ENCODE results near the gene CSNK1G1. TPM values are rescaled to one million over a fixed set of nuclear protein-coding genes. Genes with fewer than 3 reads are reported as not detected.

Gene CSNK1G1
- total RNA-seq, 1 experiment from 2014 or later, result 19.6 TPM

DNA sequence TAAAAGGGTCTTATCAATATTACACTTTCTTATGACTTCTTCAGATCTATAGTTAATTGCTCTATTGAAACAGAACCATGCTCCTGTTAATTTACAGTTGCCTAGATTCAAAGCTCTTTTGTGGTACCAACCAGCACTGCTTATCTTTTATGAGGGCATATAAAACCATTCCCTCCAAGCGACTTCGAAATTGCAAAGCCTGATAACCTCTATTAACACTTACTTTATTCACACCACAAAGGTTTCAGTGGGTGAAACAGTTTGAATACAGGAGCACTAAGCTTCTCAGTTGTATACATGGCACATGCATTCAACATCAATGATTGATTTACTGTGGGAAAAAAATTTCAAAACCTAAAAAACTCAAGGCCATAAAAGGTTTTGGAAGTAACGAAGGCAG, 118.3 kb downstream of the CSNK1G1 start:
- TF ChIP-seq, protein P1, sequence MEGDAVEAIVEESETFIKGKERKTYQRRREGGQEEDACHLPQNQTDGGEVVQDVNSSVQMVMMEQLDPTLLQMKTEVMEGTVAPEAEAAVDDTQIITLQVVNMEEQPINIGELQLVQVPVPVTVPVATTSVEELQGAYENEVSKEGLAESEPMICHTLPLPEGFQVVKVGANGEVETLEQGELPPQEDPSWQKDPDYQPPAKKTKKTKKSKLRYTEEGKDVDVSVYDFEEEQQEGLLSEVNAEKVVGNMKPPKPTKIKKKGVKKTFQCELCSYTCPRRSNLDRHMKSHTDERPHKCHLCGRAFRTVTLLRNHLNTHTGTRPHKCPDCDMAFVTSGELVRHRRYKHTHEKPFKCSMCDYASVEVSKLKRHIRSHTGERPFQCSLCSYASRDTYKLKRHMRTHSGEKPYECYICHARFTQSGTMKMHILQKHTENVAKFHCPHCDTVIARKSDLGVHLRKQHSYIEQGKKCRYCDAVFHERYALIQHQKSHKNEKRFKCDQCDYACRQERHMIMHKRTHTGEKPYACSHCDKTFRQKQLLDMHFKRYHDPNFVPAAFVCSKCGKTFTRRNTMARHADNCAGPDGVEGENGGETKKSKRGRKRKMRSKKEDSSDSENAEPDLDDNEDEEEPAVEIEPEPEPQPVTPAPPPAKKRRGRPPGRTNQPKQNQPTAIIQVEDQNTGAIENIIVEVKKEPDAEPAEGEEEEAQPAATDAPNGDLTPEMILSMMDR (conservative IDR thresholded peaks at IDR 0.05), result no peak
- no peak for TF ChIP-seq EZH2 (IDR thresholded peaks at IDR 0.05; ENCODE audit: low read depth)
- no peak overlapping the region for H2AFZ ChIP-seq
- H3K4me3 ChIP-seq, result no peak overlapping the region
- no peaks in the 10 kb centered on the region for H3K36me3 ChIP-seq (ENCODE audit: low read depth)
- ChIA-PET POLR2A (ENCODE audit: unreplicated experiment) (no interaction called here), CTCF (interaction anchor here (0.6 kb wide), 1 partner anchor 448 kb away, joined by 7 read pairs; no protein-coding TSS in a partner anchor)
- no peak for DNase-seq
- H3K9me3 ChIP-seq (ENCODE audit: insufficient read depth, low read depth), result no peaks in the 10 kb centered on the region
- no peaks in the 10 kb centered on the region for H3K79me2 ChIP-seq (ENCODE audit: low read depth)
- H3K27me3 ChIP-seq (ENCODE audit: insufficient read depth, low read depth), result no peaks in the 10 kb centered on the region
- H4K20me1 ChIP-seq (ENCODE audit: insufficient read depth), result 0 out of 2 replicates have a peak, but pooled peaks cover 5% of the 10 kb centered on the region
- no TSS peak for BruUV-seq (replicated peaks)
- H3K4me1 ChIP-seq (replicated peaks; ENCODE audit: insufficient read depth), result peaks cover 6% of the 10 kb centered on the region
- H3K27ac ChIP-seq, result no peak overlapping the region
- H3K9me2 ChIP-seq (ENCODE audit: insufficient read depth), result no peaks in the 10 kb centered on the region
- intact Hi-C loops (cut with micrococcal nuclease; ENCODE audit: unreplicated experiment), result no loop called here
- no peaks in the 10 kb centered on the region for H3F3A ChIP-seq (ENCODE audit: insufficient read depth, low read depth)
- no peak overlapping the region for H3K4me2 ChIP-seq

DNA sequence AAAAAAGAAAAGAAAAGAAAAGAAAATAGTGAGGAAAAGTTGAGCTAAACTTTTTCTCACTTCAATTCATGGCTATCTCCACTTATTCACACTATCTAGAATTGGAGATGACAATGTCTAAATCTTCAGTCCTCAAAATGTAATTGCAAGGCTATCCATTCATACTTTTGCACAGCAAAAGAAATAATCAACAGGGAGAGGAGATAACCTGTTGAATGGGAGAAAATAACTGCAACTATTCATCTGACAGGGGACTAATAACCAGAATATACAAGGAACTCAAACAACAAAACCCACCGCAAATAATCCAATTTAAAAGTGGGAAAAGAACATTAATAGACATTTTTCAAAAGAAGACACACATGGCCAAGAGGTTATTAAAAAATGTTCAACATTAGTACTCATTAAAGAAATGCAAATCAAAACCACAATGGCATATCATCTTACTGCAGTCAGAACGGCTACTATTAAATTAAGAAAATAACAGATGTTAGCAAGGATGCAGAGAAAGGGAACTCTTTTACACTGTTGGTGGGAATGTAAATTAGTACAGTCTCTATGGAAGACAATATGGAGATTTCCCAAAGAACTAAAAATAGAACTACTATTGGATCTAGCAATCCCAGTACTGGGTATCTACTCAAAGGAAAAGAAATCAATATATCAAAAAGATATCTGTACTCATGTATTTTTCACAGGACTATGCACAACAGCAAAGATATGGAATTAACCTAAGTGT, 119.6 kb downstream of the CSNK1G1 start:
- ChIA-PET POLR2A (ENCODE audit: unreplicated experiment) (no interaction called here), CTCF (no interaction called here)
- no peaks in the 10 kb centered on the region for H3K36me3 ChIP-seq (ENCODE audit: low read depth)
- no peak overlapping the region for H3K4me3 ChIP-seq
- H2AFZ ChIP-seq, result no peak overlapping the region
- H3K79me2 ChIP-seq (ENCODE audit: low read depth), result no peaks in the 10 kb centered on the region
- H3F3A ChIP-seq (ENCODE audit: insufficient read depth, low read depth), result peaks cover 5% of the 10 kb centered on the region; the same call in 1 of the 2 replicates
- no peak for DNase-seq
- H3K9me3 ChIP-seq (ENCODE audit: insufficient read depth, low read depth), result no peaks in the 10 kb centered on the region
- no TSS peak for BruUV-seq (replicated peaks)
- no peak overlapping the region for H3K27ac ChIP-seq
- intact Hi-C loops (cut with micrococcal nuclease; ENCODE audit: unreplicated experiment), result no loop called here
- no peak for TF ChIP-seq EZH2 (IDR thresholded peaks at IDR 0.05; ENCODE audit: low read depth)
- TF ChIP-seq, protein P1 (conservative IDR thresholded peaks at IDR 0.05), result no peak
- peaks cover 15% of the 10 kb centered on the region for H3K4me1 ChIP-seq (replicated peaks; ENCODE audit: insufficient read depth)
- H3K27me3 ChIP-seq (ENCODE audit: insufficient read depth, low read depth), result no peaks in the 10 kb centered on the region
- no peak overlapping the region for H3K4me2 ChIP-seq
- 0 out of 2 replicates have a peak, but pooled peaks cover 8% of the 10 kb centered on the region for H4K20me1 ChIP-seq (ENCODE audit: insufficient read depth)
- no peaks in the 10 kb centered on the region for H3K9me2 ChIP-seq (ENCODE audit: insufficient read depth)

DNA sequence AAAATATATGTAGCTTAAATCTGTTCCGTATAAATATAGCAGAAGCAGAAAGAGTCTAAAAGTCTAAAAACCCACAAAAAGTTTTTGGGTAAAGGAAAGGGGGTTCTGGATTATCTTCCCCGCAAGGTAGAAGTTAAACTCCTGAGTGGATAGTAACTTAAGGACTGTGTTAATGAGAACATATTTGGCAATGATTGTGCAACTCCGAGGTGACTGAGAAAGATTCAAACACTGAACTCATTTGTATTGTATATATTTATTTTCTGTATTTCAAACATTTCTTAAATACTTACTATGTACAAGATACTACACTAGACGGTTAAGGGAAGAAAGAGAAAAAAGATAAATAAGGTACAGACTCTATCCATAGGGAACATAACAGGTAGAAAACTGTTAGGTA, 120.4 kb downstream of the CSNK1G1 start:
- Histone ChIP-seq H3K4me1 (replicated peaks; ENCODE audit: insufficient read depth) (peaks cover 15% of the 10 kb centered on the region), H4K20me1 (ENCODE audit: insufficient read depth) (0 out of 2 replicates have a peak, but pooled peaks cover 8% of the 10 kb centered on the region), H3K9me2 (ENCODE audit: insufficient read depth) (no peaks in the 10 kb centered on the region), H3K27me3 (ENCODE audit: insufficient read depth, low read depth) (no peaks in the 10 kb centered on the region), H3K79me2 (ENCODE audit: low read depth) (no peaks in the 10 kb centered on the region), H3K36me3 (ENCODE audit: low read depth) (no peaks in the 10 kb centered on the region), H3K9me3 (ENCODE audit: insufficient read depth, low read depth) (no peaks in the 10 kb centered on the region), H3K27ac (no peak overlapping the region), H3K4me3 (no peak overlapping the region), H3F3A (ENCODE audit: insufficient read depth, low read depth) (peaks cover 5% of the 10 kb centered on the region; the same call in 1 of the 2 replicates), H2AFZ (no peak overlapping the region), H3K4me2 (no peak overlapping the region)
- TF ChIP-seq EZH2 (IDR thresholded peaks at IDR 0.05; ENCODE audit: low read depth), result no peak
- TF ChIP-seq, protein P1 (conservative IDR thresholded peaks at IDR 0.05), result no peak
- DNase-seq, result no peak
- CTCF ChIA-PET, result no interaction called here
- intact Hi-C loops (cut with micrococcal nuclease; ENCODE audit: unreplicated experiment), result no loop called here
- POLR2A ChIA-PET (ENCODE audit: unreplicated experiment), result no interaction called here
- no TSS peak for BruUV-seq (replicated peaks)
